ENCODE data around the gene HOXB7. TPM values are rescaled to one million over a fixed set of nuclear protein-coding genes. Genes with fewer than 3 reads are reported as not detected.

HOXB7 gene
- total RNA-seq, 1 donor from 2014 or later = 0.16 TPM

DNA sequence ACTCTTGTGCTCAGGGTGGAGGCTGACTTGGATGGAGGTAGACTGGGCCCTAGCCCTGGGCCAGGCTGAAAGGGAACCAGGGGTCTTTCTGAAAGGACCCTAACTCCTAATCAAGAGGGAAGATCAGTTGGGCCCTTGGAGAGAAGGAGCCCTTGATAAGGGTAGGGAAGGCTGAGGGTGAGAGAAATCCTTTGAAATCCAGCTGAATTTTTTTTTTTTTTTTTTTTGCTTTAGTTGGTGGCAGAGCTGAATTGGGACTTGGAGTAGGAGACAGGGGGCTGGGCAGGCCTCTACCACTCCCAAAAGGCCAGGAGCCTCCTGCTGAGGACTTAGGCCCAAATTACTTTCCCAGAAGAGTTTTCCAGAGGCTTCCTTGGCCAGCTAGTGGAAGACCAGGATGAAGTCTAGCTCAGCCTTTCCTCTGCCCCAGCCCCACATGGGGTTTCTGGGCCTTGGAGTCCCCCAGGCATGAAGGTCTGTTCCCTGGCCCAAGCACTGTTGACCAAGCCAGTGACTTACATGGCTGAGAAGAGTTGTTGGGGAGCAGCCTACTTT is 20.1 kb downstream of the HOXB7 start:
- H3K9me3 ChIP-seq (replicated peaks) = no peaks in the 10 kb centered on the region
- H3K27ac ChIP-seq (replicated peaks) = no peak overlapping the region
- no peak for TF ChIP-seq CTCF (IDR thresholded peaks at IDR 0.05; ENCODE audit: borderline replicate concordance)
- H3K36me3 ChIP-seq = no peaks in the 10 kb centered on the region
- H3K4me3 ChIP-seq = no peak overlapping the region
- DNase-seq = no peak
- intact Hi-C loops (cut with micrococcal nuclease) = no loop called here
- H3K4me1 ChIP-seq = peaks cover 23% of the 10 kb centered on the region
- H3K27me3 ChIP-seq (ENCODE audit: low read depth) = peaks cover 100% of the 10 kb centered on the region

- peaks cover 100% of the 10 kb centered on the region for H3K27me3 ChIP-seq (ENCODE audit: low read depth)
- no peak for TF ChIP-seq CTCF (IDR thresholded peaks at IDR 0.05; ENCODE audit: borderline replicate concordance)
These were observed 20.8 kb downstream of the HOXB7 start, which contains the start of gene HOXB3 for GRCh38 chr17:48589831-48590606. Gene HOXB3, minus strand, starts transcription at chr17:48590241. Its CDS starts 37,767 bp downstream, at chr17:48552474.

DNA sequence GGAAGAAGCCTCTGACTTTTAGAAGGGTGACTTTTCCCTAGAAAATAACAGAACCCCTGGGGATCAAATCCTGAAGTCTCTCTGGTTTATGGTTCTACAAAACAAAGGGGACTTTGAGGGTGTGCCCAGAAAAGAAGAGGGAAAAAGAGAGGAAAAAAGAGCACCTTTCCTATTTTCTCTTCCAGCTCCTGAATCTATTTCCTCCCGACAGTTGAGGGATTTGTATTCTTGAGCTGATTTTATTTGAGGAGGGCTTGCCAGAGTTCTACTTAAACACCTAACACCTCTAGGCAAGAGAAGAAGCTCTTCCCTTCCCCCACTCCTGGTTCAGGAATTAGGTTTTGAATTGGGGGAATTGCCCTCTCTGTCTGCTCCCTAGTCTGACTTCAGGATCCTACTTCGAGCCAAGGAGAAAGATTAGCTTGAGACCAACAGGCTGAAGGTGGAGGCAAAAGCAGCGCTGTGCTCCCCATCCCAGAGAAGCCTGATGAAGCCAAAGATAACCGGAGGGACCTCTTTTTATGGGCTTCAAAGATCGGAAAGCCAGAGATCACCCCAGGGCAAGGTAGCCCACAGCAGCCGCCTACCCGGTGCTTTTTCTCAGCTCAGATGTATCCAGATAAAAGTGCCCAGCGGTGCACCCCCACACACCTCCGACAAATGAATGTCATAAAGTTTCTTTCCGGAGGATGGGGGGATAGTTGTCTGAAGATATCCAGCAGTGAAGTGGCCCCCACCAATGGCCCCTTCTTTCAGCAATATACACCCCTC is 21.6 kb downstream of the HOXB7 start:
- intact Hi-C loops (cut with micrococcal nuclease) = no loop called here
- H3K4me1 ChIP-seq = peaks cover 31% of the 10 kb centered on the region
- H3K27ac ChIP-seq (replicated peaks) = no peak overlapping the region
- H3K27me3 ChIP-seq (ENCODE audit: low read depth) = peaks cover 100% of the 10 kb centered on the region
- no peaks in the 10 kb centered on the region for H3K9me3 ChIP-seq (replicated peaks)
- no peaks in the 10 kb centered on the region for H3K36me3 ChIP-seq
- no peak for DNase-seq
- TF ChIP-seq CTCF (IDR thresholded peaks at IDR 0.05; ENCODE audit: borderline replicate concordance) = no peak
- no peak overlapping the region for H3K4me3 ChIP-seq

More at GRCh38 chr17:48589831-48590606, 20.8 kb downstream of the HOXB7 start, which contains the start of gene HOXB3:
- Histone ChIP-seq H3K4me3 (no peak within 1 kb of the TSS), H3K4me1 (peaks cover 30% of the 10 kb centered on the region), H3K27ac (replicated peaks) (no peak within 1 kb of the TSS), H3K9me3 (replicated peaks) (no peaks in the 10 kb centered on the region), H3K36me3 (no peaks in the 10 kb centered on the region)
- no peak for DNase-seq
- intact Hi-C loops (cut with micrococcal nuclease) = no loop called here

DNA sequence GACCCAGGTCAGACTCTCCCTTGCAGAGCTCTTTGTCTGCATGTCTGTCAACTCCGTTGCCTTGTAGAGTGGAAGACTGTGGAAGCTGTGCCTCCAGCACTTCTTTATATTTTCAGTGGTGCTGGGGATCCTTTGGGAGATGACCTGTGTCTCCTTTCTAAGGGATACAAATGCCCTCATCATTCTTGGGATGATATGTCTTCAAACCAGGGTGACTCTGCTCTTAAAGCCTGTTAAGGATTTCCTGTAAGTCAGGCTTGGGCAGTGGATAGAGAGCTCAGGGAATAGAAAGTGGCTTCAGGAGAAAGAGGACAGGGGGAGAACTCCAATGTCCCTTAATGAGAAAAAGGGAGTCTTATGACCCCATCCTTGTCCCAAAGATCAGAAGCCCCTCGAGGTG is 22.3 kb downstream of the HOXB7 start:
- H3K4me3 ChIP-seq = no peak overlapping the region
- TF ChIP-seq CTCF (IDR thresholded peaks at IDR 0.05; ENCODE audit: borderline replicate concordance) = no peak
- peaks cover 100% of the 10 kb centered on the region for H3K27me3 ChIP-seq (ENCODE audit: low read depth)
- intact Hi-C loops (cut with micrococcal nuclease) = no loop called here
- H3K27ac ChIP-seq (replicated peaks) = no peak overlapping the region
- no peaks in the 10 kb centered on the region for H3K9me3 ChIP-seq (replicated peaks)
- H3K36me3 ChIP-seq = no peaks in the 10 kb centered on the region
- no peak for DNase-seq
- peaks cover 25% of the 10 kb centered on the region for H3K4me1 ChIP-seq

DNA sequence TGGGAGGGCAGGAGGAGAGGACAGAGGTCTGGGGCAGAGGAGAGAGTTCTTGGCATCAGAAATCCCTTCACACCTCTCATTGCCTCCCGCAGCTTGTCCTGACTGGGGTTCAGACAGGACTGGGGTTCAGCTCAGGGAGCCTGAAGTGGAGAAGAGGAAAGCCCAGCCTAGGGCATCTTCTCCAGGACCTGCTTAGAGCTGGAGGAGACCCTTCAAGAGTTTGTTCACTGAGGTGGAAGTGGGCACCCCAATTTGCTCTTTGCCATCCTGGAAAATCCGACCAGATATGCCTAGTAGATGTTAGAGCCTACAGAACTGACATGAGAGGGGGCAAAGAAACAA is 22.8 kb downstream of the HOXB7 start:
- no peak for TF ChIP-seq CTCF (IDR thresholded peaks at IDR 0.05; ENCODE audit: borderline replicate concordance)
- Histone ChIP-seq H3K4me3 (no peak overlapping the region), H3K36me3 (no peaks in the 10 kb centered on the region), H3K4me1 (peaks cover 20% of the 10 kb centered on the region), H3K27ac (replicated peaks) (no peak overlapping the region), H3K9me3 (replicated peaks) (no peaks in the 10 kb centered on the region), H3K27me3 (ENCODE audit: low read depth) (peaks cover 100% of the 10 kb centered on the region)
- intact Hi-C loops (cut with micrococcal nuclease) = no loop called here
- DNase-seq = no peak

Measured in left ventricle myocardium inferior (tissue), 1 donor.